ENCODE results near the gene RERE.

The RERE gene

DNA sequence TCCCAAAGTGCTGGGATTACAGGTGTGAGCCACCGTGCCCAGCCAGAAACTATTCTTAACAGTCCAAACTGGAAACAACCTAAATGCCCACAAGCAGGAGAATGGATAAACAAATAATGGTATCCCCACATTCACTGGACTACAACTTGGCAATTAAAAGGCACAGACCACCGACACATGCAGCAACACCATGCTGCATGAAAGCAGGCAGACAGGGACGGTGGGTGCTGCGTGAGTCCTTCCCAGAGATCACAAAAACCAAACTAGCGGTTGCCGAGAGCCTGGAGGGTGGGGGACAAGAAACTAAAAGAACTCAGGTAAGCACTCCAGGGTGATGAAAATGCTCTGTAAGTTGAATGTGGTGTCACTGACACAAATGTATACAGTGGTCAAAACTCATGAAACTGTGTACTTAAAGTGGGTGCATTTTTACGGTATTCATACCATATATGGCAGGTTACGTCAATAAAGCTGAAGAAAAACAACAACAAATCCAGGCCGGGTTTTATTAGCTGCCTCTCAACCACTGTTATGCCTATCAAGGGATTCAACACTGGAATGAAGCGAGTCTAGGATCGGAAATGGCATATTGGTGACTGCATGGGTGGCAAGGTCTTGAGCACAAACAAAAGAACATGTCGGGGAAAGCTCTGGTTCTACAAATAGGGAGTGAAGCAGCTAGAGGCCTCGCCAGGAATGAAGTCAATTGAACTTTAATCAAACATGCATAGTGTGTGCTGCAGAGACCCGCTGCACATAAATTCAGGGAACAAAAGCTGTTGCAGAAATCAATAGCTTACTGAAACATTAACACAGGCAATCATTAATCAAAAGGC is 447.2 kb downstream of the RERE start:
- no peak for DNase-seq

DNA sequence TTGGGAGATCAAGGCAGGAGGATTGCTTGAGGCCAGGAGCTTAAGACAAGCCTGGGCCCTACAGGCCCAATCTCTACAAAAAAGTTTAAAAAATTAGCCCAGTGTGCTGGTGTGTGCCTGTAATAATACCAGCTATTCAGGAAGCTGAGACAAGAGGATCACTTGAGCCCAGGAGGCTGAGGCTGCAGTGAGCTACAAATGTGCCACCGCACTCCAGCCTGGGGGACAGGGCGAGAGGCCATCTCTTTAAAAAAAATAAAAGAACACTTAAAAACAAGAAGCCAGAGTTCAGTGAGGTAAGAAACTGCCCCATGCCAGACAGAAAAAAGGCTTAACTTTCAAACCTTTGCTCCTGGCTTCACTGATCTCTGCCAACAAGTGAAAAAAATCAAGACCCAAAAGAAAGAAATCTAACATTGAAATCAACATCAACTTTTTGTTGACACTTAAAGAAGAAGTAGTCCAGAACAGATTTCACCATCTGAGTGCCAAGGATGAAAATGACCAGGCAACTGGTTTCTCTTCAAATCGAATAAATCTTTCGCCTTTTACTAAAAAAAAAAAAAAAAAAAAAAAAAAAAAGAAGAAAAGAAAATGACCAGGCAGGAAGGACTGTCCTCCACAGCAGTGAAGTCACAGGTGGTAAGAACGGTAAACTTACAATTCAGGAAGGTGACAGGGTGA is 448.3 kb downstream of the RERE start:
- DNase-seq, result no peak

DNA sequence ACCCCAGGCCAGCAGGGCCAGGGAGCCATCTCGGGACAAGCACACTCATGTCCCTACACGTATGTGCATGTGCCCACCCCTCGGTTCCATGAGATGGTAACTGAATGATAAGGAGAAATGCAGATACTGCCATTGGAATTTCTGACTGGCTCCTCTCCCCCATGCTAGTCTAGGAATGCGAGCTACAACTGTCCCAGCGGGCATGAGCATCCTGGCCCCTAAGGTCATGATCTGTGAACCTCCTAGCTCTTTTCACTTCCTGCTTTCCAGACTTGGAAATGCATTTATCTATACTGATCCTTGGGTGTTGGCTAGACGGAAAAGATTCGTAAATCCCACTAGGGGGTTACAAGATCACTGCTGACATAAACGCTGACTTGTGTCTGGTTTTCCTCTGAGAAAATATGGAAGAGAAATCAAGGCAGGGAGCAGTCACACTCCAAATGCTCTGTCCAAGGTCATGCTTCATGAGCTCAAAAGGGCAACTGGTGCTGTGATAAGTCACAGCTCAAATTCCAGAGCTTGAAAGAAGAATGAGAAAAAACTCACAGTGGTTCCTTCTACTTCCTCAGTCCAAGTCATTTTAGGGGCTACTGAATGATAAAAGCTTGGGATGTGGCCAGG is 449.8 kb downstream of the RERE start:
- no peak for DNase-seq

DNA sequence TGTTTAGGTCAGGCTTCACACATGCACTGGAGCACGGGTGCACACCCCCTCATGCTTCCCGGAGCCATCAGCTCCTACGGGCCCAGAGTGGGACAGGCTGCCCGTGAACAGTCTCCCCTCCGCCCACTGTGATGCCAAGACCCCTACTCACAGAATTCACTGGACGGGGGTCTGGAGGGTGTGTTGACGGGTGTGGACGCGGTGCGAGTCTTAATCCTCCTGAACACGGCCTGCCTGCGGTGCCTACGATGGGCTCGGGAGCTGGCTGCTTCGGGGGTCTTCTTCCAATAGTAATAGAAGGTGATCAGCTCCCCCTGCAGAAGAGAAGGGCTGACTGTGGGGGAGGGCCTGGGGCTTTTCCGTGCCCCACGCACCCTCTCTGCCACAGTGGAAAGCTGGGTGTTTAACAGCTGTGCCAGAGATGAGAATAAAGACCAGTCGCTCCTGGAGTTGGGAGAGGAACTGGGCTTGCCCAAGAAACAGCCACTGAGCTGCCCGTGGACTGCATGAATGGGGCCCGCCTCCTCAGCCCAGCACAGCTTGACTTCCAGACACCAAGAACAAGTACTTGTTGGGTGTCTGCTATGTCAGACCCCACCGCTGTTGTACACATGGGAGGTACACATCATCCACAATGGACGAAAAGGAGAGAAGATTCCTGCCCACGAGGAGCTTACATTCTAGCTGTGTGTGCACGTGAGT is 451.6 kb downstream of the RERE start:
- no peak for DNase-seq

DNA sequence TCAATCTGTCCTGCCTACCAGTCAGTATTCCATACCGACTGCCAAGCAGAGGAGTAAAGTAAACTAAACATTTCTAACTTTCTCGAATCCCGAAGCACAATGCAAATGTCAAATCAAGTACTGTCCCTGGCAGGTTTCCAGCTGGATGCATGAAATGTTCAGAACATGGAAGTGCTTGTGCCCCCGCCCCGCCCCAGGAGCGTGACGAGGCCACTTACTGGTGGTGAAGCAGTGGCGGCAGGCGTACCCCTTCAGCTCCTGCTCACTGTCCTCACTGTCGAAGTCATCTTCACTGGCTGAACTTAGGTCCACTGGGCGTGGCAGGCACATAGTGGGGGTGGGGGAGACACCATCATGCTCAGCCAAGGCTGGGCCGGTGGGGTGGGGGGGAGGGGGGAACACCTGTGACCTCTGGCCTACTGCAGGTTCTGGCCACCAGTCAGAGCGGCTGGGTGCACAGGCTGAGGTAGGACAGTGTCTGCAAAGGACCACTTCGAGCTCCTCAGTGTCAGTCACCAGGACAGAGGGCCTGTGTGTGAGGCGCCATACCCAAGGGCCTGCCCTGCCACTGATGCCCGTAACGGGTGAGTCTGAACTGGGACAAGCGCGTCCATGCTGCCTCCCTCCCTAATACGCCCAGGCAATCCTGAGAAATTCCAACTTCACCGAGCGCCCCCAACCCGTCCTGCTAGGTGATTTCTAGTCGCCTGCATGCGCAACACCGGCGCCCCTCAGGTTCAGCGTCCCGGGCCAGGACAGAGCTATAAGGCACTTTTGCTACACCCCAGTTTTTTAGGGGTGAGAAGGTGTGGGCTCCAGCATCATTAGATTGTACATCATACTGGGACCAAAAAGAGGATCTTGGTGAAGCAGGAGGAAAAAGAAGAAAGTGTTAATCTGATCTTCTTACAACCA is 452.7 kb downstream of the RERE start:
- DNase-seq, result no peak

DNA sequence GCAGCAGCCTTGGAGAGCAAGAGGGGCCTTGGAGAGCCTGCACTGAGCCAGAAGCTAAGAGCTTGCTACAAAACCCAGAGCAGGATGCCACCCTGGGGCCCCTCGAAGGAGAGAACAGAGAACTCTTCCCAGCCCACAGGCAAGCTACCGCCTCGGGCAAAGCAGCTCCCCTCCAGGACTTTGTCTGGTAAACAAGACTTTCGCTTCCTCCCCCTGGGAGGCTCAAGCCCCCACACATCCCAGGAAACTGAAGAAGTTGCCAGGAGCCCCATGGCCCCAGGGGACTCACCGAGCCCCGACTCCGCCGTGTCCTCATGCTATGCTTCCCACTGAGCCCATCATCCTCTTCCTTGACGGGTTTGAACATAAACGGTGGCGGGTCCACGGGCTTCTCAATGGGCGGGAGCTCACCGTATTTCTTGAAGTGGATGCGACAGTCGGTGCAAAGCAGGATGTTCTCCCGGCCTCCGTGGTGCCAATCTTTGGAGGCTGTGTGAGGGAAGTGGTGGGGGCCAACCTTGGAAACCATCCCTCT is 453.6 kb downstream of the RERE start:
- no peak for DNase-seq

DNA sequence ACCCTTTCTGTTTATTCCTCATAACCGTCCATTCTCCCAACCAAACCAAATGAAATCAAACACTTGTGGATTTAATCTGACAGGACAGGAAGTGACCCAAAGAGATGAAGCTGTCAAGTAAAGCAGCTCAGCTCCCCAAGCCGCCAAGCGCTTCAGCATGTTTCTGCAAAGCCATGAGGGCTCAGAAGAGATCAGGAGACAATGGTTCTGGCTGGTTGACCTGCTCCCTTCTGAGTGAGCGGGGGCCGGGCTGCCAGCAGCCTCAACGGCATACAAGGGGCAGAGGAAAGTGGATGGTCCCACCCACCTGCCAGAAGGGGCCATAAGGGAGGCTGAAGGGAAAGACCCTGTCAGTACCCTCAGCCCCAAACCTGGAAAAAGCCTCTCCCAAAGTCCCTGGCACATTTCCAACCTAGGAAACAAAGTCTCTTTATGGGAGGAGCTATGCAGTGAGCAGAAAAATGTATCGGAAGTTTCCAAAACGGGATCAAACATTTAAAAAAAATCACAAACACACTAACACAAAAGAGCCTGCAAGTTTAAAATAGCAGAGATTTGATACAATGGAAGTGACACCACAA is 454.2 kb downstream of the RERE start:
- DNase-seq, result no peak

DNA sequence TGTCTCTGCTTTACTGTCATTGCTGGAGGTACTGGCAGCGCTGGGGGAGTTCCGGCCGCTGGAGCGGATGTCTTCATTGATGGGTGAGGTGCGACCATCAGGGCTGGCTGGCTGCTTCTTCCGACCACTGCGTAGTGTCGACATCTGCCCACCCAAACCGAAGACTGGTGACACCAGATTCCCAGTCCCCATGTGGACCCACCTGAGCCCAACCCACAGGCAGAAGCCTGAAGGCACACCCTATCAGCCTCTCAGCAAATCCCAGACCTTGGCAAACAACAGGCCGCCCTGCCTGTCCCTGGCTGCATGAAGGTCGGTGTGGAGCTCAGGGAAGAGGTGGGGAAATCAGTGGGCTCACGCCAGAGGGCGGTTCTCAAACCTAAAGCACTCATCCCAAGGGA is 454.7 kb downstream of the RERE start:
- no peak for DNase-seq

DNA sequence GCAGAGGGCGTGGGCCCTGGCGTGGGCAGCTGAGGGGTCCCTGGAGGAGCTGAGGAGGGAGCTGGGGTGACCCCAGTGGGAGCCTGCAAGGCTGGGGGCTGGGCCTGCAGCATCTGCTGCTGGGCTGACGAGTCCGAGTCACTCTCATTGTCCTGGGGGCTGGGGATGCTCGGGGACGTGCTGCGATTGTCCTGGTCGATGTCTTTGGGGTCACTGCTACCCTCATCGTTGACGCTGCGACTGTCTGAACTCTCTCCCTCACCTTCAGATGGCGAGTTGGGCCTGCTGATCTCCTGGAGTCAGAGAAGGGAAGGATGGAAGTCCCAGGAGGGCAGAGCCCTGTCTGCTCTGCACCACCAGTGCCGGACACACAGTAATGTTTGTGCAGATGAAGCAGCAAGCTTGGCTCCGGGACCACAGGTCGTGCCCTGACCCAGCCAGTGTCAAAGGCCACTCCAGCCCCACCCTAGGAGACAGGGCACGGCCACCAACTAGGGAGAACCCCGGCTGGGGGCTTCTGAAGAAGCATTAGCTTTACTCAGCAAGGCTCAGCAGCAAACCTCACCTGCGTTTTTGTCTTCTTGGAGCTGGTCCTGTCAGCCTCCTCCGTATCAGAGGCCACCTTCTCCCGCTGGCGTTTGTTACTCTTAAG is 456.1 kb downstream of the RERE start:
- no peak for DNase-seq

DNA sequence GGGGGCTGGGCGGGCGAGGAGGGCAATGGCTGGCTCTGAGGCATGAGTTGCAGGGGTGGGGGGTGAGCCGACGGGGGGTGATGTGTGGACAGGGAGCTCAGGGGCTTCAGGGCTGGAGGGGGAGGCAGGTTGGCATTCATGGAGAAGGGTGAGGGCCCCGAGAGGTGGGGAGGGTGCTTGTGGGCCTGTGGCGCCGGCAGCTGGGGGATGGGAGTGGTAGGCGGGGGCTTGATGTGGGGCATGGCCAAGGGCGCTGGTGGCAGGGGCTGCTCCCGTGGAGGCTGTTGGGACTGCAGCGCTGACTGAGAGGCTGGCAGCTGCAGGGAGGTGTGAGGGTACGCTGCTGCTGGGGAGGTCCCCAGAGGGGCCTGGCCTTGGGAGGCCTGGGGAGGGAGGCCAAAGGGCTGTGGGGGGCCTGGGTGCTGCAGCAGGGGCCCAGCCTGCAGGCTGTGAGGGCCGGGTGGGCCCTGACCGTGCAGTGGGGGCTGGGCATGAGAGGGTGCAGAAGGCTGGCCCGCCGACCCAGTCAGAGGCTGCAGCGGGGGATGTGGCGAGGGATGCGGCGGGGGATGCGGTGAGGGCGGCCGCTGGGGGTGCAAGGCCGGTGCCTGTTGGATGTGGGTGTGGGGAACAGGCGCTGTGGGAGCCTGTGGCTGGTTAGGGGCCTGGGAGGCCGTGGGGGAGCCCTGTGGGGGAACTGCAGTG is 456.8 kb downstream of the RERE start:
- no peak for DNase-seq

DNA sequence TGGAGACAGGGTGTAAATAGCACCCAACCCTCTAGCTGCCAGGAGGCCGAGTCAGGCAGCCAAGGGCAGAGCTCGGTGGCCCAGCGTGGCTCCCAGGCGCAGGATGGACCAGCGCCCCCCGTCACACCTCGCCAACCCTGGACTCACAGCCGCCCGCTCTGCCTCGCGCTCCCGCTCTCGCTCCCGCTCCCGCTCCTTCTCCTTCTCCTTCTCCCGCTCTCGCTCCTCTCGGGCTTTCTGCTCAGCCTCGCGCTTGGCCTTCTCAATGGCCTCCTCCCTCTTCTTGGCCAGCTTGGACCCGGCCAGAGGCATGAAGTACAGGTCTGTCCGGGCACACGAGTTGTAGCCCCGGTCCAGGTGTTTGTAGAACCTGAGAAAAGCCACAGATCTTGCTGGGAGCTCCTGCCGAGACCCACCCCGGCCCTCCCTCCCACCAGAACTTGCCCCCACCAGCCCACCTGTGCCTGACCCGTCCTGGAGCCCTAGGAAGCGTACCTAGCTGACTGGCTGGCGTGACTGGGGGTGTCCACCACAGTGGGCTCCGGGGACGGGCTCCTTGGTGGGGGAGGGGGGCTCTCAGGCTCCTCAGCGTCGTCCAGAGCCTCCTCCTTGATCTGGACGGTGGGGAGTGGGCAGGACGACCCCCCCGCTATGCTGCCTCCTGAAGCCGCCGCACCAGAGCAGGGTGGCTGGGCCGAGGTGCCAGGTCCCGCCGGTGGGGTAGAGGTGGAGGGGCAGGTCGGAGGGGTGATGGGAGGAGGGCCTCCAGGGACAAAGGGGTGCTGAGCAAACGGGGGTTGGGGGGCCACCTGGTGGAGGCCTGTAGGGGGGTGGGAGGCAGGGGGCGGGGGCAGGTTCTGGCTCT is 457.6 kb downstream of the RERE start:
- no peak for DNase-seq

DNA sequence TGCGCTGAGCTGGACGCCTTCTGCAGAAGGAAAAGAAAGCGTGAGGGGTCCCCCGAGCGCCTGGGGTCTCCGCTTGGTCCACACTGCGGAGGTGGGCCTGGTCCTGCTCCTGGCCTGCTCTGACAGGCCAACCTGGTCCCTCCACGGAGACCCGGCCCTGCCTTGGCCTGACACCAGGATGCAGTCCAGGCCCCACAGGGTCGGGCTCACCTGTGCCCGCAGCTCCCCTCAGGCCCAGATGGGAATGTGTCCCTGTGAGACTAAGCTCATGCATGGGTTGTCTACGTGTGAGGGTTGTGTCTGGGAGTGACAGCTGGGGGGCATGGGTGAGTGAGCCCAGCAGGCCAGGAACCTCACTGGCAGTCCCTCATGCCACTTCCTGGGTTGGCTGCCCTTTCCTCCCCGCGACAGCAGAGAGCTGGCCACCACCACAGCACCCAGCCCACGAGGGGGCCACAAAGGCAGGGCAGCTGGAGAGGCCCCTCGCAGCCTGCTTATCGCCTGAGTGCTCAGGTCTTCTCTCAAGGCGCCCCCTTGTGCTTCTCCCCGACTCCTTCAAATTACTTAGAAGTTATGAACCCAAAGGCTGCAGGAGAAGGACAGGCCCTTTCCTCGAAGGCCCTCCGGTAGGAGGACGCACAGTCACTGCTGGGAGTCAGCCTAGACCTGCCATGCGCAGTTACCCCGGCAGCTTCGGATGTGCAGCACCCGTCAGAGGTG is 458.4 kb downstream of the RERE start:
- DNase-seq, result no peak

DNA sequence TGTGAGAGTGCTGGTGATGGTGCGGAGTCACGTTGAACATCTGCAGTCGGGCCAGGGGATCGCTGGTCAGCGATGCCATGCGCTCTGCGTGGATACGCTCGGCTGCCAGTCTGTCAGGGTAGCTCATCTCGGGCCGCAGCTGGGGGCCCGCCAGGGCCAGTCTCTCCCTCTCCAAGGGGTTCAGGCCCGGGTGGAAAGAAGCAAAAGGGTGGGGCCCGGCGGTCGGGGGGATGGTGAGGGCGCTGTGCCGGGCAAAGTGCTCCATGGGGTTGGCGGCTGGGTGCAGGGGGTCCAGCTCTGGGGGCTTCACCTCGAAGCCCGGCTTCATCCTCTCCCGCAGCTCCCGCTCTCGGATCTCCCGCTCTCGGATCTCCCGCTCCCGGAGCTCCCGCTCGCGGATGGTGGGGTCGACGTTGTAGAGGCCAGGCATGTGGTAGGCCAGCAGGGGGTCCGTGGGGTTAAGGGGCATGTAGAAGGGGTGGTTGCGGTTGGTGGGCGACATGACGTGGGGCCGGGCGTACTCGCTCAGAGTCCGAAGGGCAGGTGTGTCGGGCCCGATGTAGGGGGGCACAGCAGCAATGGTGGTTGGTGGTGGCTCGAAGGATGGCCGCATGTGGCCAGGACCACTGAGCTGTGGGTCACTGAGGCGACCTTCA is 459.1 kb downstream of the RERE start:
- no peak for DNase-seq

DNA sequence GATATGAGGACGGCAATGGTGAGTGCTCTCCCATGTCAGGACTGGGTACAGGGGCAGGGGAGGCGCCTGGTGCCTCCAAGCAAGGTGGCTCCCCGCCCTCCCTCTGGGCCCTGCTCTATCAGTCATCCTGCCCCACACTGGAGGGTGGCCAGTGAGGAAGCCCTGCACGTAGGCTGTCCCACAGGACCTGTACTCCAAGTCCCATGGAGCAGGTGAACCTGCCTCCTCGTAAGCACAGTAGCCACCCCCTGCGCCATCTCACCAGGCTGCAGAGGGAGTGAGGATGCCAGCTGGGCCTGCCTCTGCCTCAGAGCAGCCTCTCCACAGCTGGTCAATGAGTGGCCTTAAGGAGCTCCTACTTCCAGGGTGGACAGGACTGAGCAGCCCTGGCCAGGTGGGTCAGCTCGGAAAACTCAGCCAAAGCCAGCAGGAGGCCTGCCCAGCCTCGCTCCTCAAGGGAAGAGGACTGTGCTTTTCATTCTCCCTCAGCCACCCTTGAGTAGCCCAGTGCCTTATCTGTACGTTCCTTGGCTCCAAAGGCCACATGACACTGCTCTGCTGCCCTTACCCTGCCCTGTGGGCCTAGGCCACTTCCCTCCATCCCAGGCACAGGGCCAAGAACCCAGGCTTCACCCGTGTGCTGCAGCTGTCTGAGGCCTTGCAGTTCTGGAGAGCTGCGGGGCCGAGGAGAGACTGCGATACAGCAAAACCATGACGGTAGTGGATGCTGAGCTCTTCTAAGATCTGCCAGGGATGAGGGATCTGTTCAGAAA is 459.9 kb downstream of the RERE start:
- no peak for DNase-seq

DNA sequence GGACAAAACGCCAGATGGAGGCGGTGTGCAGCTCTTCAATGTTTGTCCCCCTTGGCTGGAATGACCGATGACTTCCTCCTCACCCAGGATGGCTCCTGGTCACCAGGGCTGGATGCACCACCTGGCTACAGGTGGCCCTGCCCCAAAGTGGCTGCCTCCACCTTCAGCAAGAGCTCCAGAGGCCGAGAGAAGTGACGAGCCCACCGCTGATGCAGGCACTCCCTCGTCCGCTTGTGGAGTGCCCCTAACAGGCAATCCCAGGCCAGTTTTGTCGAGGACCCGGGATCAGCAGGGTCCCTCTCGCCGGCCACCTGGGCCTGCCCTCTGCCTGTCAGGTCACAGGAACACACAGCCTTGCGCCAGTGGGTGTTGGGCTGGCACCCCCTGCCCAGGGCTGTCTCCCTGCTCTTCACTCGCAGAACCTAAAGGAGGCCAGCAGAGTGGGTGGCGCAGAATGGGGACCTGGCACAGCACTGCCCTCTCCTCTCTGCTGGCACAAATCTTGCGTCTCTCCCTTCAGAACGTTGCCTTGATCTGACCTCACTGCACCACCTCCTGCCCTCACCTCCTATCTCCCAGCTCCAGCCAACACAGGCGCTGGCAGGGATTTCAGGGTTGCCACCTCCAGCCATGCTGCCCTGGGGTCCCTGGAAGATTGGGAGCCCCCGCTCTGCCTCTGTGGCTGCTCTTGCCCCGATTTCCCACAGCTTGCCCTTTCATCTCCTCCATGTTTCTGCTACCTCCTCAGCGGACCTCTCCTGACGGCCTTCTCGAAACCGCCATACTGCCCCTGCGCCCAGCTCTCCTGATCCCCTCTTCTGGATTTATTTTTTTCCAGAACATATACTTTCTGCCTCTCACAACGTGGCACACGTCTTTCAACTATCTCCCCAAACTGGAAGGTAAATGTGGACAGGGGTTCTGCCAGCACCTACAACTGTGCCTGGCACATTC is 460.9 kb downstream of the RERE start:
- no peak for DNase-seq
